GM12873 (cell line): ENCODE results near the gene ZNF25.

ENCODE experiments used
- TF ChIP-seq, protein P1 (sequence below): IDR thresholded peaks from 2 replicates; pipeline ENCODE4 v1.5.1; 2012; ENCODE audit warnings: low read depth, mild to moderate bottlenecking, moderate library complexity, low read length, control low read depth; ENCODE audit not compliant: insufficient read depth; ENCODE audit errors: missing control alignments

Gene ZNF25

DNA sequence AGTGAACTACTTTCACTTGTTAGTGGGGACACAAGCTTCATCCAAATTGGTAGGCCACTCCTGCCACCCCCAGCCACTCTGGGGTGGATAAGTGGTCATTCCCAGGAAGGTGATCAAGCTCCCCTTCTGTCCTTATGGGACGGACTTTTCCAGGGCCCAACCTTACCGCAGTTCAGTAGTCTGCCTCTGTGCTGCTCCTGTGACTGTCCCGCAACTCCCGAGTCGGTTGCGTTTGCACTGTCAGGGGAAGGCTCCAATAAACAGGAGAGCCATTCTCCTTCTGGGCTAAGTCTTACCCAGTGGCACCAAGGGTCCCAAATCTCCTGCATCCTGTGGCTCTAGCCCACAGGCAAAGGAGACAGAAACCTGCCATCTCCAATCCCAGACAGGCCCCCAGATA, 26.6 kb upstream of the ZNF25 start:
- TF ChIP-seq, protein P1, sequence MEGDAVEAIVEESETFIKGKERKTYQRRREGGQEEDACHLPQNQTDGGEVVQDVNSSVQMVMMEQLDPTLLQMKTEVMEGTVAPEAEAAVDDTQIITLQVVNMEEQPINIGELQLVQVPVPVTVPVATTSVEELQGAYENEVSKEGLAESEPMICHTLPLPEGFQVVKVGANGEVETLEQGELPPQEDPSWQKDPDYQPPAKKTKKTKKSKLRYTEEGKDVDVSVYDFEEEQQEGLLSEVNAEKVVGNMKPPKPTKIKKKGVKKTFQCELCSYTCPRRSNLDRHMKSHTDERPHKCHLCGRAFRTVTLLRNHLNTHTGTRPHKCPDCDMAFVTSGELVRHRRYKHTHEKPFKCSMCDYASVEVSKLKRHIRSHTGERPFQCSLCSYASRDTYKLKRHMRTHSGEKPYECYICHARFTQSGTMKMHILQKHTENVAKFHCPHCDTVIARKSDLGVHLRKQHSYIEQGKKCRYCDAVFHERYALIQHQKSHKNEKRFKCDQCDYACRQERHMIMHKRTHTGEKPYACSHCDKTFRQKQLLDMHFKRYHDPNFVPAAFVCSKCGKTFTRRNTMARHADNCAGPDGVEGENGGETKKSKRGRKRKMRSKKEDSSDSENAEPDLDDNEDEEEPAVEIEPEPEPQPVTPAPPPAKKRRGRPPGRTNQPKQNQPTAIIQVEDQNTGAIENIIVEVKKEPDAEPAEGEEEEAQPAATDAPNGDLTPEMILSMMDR = no peak

DNA sequence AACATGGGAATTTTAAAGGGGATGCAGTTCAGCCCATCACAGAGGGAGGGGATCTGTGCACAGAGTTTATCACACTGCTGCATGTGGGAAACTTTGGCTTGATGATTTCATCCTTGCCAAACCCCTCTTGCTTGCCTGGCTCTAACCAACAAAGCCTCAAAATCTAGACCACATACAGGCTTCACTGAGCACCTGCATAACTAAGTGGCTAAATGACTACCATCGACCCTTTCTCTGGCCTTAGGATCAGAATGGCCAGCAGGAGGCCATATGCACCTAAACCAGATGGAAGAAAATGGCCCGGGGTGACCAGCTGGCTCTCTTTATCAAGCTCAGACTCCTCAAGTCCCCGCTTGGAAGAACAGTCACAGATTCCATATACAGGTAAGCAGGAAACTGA, 15.6 kb upstream of the ZNF25 start:
- TF ChIP-seq, protein P1 = no peak

DNA sequence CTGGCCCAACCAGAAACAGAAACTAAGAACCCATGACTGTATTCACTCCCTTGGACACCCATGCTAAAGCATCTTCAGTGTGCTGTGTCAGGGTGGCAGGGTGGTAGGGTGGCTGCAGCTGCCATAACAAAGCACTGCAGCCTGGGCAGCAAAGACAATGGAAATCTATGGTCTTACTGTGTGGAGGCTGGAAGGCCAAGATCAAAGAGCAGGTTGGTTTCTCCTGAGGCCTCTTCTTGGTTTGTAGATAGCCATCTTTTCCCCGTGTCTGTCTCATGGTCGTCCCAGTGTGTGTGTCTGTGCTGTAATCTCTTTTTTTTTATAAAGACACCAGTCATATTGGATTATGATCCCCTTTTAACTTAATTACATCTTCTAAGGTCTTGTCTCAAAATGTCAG, 15.2 kb upstream of the ZNF25 start:
- TF ChIP-seq, protein P1 = no peak

DNA sequence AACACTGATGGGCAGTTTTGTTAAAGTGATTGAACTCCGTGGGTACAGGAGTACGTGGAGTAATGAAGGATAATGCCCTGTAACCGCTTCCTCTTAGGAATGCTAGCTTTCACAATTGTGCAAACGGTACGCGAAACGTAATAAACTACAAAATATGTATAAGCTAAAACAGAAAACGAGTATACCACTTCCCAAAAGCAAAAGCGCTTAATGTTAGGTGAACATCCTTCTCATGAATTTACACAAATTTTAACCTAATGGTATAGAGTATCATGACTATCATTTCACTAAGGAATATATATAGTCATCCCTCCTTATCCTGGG, 395 bp upstream of the ZNF25 start:
- TF ChIP-seq, protein P1 = no peak

DNA sequence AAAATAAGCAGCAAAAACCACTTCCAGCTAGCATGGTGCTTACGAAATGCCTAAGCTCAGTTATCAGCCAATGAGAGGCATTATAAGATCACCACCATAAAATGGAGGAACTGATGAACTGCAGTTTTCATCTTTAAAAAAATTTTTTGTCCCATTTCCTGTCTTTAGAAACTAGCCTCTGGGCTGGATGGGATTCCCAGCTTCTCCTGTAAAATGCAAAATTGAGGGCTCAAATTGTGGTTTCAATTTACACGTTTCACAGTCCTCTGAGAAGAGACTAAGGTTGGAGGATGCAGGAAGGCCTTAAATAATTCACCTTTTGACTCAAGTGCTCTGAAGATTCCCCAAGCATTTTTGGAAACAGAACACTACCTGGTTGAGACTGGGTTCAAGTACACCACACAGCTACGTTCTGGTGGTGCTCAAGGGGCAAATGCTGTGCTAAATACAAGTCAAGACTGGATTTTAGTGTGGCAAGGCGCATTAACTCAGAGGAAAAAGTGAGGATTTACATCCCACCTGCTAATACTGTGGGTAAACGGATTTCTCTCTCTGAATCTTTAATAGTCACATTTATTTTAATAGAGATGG, 951 bp downstream of the ZNF25 start:
- TF ChIP-seq, protein P1 = no peak

DNA sequence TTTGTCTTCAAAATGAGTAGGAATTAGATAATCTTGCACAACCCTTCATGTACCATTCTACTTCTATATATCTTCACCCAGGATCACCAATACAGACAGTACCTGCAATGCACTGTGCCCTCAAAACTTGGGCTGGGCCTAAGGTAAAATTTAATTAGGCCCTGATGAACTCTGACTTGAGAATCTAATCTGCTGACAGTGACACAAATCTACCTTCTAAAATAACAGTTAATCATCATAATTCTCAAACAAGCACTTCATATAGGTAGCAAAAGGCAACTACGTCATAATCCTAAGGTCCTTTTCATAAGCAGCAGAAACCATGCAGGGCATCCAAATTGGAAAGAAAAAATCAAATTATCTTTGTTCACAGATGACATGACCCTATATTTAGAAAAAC, 4.1 kb downstream of the ZNF25 start:
- TF ChIP-seq, protein P1 = no peak

DNA sequence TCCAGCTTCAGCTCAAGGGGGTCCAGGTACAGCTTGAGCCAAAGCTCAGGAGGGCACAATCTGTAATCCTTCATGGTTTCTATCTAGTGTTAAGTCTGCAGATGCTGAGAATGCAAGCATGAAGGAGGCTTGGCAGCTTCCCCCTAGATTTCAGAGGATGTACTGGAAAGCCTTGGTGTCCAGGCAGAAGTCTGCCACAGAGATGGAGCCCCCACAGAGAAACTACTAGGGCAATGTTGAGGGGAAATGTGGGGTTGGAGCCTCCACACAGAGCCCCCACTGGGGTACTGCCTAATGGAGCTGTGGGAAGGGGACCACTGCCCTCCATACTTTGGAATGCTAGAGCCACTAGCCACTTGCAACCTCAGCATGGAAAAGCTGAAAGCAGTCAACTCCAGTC, 11.4 kb downstream of the ZNF25 start:
- TF ChIP-seq, protein P1 = no peak
